B cell (primary cell): ENCODE results near the gene FADD. TPM values are rescaled to one million over a fixed set of nuclear protein-coding genes. Genes with fewer than 3 reads are reported as not detected.

Experiments used
- ATAC-seq: fragments of 200-7000 bp; cut with Tn5 transposase; one replicate; pipeline ENCODE4 v1.10.0; 2021; ENCODE audit warnings: low read depth, mild to moderate bottlenecking, moderate number of reproducible peaks, moderate library complexity
- CTCF ChIA-PET: fragments of 350-600 bp; sonication (Branson Sonifier 250); formaldehyde crosslinking; loops from one replicate; lab custom pipeline; 2021; ENCODE audit warnings: antibody characterized with exemption, inconsistent platforms; lab: Charles Lee
- POLR2A ChIA-PET: fragments of 350-600 bp; sonication (Branson Sonifier 250); formaldehyde crosslinking; loops from one replicate; lab custom pipeline; 2021; ENCODE audit warnings: antibody characterized with exemption; lab: Charles Lee
- DNase-seq: peaks from one replicate; pipeline ENCODE4 v3.0.0; 2013
- H2AFZ ChIP-seq: 2 replicates; pipeline ENCODE4 v1.6.1; 2012; ENCODE audit warnings: mild to moderate bottlenecking, low read depth, low read length; ENCODE audit not compliant: insufficient read depth, poor library complexity, severe bottlenecking
- H3K27ac ChIP-seq, 2 donors: 1 replicate in 1 of 2; 2 replicates in 1 of 2; pipeline ENCODE4 v1.5.1; 2012 to 2013; ENCODE audit warnings: low read length in 2 of 2, mild to moderate bottlenecking in 2 of 2, moderate library complexity in 1 of 2
- H3K27me3 ChIP-seq, 4 experiments: fragments of 200-600 bp in 1 of 4; sonication (generic) in 1 of 4; replicated peaks in 1 of 4; 1 replicate in 2 of 4; 2 replicates in 2 of 4; pipeline versions ENCODE4 v1.6.1 to v1.7.0; 2013 to 2016; ENCODE audit warnings: low read length in 3 of 4, mild to moderate bottlenecking in 2 of 4, mixed read lengths in 1 of 4, moderate library complexity in 1 of 4; ENCODE audit not compliant: insufficient read depth in 4 of 4, control insufficient read depth in 3 of 4; ENCODE audit errors: control extremely low read depth in 1 of 4
- H3K36me3 ChIP-seq, 2 experiments: replicated peaks in 1 of 2; 1 replicate in 1 of 2; 2 replicates in 1 of 2; pipeline versions ENCODE4 v1.6.1 to v1.7.1; 2013; ENCODE audit warnings: low read length in 1 of 2; ENCODE audit not compliant: insufficient read depth in 2 of 2, control insufficient read depth in 1 of 2; ENCODE audit errors: control extremely low read depth in 1 of 2, extremely low read depth in 1 of 2
- H3K4me1 ChIP-seq, 2 donors: fragments of 200-600 bp in 1 of 2; sonication (generic) in 1 of 2; 1 replicate in 1 of 2; 2 replicates in 1 of 2; pipeline versions ENCODE4 v1.5.1 to v1.6.1; 2013 to 2017; ENCODE audit warnings: low read length in 2 of 2; ENCODE audit not compliant: control insufficient read depth in 2 of 2, insufficient read depth in 2 of 2
- H3K4me2 ChIP-seq: replicated peaks from 2 replicates; pipeline ENCODE3; 2012; ENCODE audit warnings: mild to moderate bottlenecking, low read depth, low read length; ENCODE audit not compliant: poor library complexity, severe bottlenecking
- H3K4me3 ChIP-seq, 5 experiments: fragments of 200-600 bp in 1 of 5; sonication (generic) in 1 of 5; 1 replicate in 3 of 5; 2 replicates in 2 of 5; pipeline versions ENCODE4 v1.5.1 to v1.7.0; 2011 to 2016; ENCODE audit warnings: low read length in 4 of 5, mild to moderate bottlenecking in 4 of 5, low read depth in 2 of 5, control low read depth in 1 of 5, moderate library complexity in 1 of 5; ENCODE audit not compliant: insufficient read depth in 1 of 5; ENCODE audit errors: control extremely low read depth in 1 of 5, extremely low read depth in 1 of 5
- H3K79me2 ChIP-seq: fragments of 200-600 bp; sonication (generic); one replicate; pipeline ENCODE4 v1.6.0; 2016; ENCODE audit warnings: low read length; ENCODE audit not compliant: control insufficient read depth, insufficient read depth
- H3K9ac ChIP-seq: fragments of 200-600 bp; sonication (generic); 2 replicates; pipeline ENCODE4 v1.6.1; 2017; ENCODE audit warnings: mild to moderate bottlenecking, low read length, moderate library complexity
- H3K9me3 ChIP-seq, 3 donors: one replicate each; pipeline versions ENCODE4 v1.6.1 to v1.7.1; 2013; ENCODE audit warnings: low read length in 2 of 3; ENCODE audit not compliant: control insufficient read depth in 2 of 3, insufficient read depth in 1 of 3; ENCODE audit errors: control extremely low read depth in 1 of 3
- H4K20me1 ChIP-seq: 2 replicates; pipeline ENCODE4 v1.6.0; 2012; ENCODE audit warnings: mild to moderate bottlenecking, low read length; ENCODE audit not compliant: insufficient read depth, control insufficient read depth, poor library complexity, severe bottlenecking
- H3K27ac Mint-ChIP-seq: one replicate; pipeline ENCODE4 v1.8.0; 2021; ENCODE audit warnings: mixed read lengths
- H3K27me3 Mint-ChIP-seq: one replicate; pipeline ENCODE4 v1.8.0; 2021; ENCODE audit warnings: mixed read lengths
- H3K4me1 Mint-ChIP-seq: one replicate; pipeline ENCODE4 v1.8.0; 2021; ENCODE audit warnings: mixed read lengths
- H3K4me3 Mint-ChIP-seq: one replicate; pipeline ENCODE4 v1.8.0; 2021; ENCODE audit warnings: mixed read lengths
- H3K9me3 Mint-ChIP-seq: one replicate; pipeline ENCODE4 v1.8.0; 2022; ENCODE audit warnings: mixed read lengths; ENCODE audit not compliant: insufficient read depth
- CTCF ChIP-seq: fragments of 200-600 bp; IDR thresholded peaks from one replicate; pipeline ENCODE4 v1.8.0; 2022; ENCODE audit warnings: antibody characterized with exemption, mild to moderate bottlenecking
- EZH2 ChIP-seq: IDR thresholded peaks from 2 replicates; pipeline ENCODE4 v1.6.1; 2012; ENCODE audit warnings: borderline replicate concordance, low read depth, mild to moderate bottlenecking, moderate library complexity, low read length; ENCODE audit not compliant: insufficient read depth, poor library complexity, severe bottlenecking
- WGBS: methylation state at CpG from one replicate; pipeline ENCODE4 v1.1.5; 2013; ENCODE audit warnings: missing lambda C conversion rate; ENCODE audit not compliant: insufficient coverage; 5-methylcytosine and 5-hydroxymethylcytosine counted together
- intact Hi-C: fragments of 100-400 bp; cut with micrococcal nuclease; formaldehyde crosslinking; loops from one replicate; pipeline ENCODE4 v1.10.0; 2022
- polyA plus RNA-seq: library from polyadenylated mRNA; depleted of rRNA; stranded (reverse); fragments of >200 nt; gene quantifications from 2 replicates; pipeline ENCODE4 v1.2.3, GENCODE V29; 2012
- total RNA-seq, 2 donors: library from RNA; stranded (reverse); fragments of 120-200 nt in 1 of 2; gene quantifications; 1 replicate in 1 of 2; 2 replicates in 1 of 2; pipeline versions ENCODE4 v1.2.3 to v1.2.4, GENCODE V29; 2013 to 2022

FADD gene
- total and polyA plus RNA-seq, 2 donors (not counting 1 experiment from before 2014, with no cell fraction given), result 5.4 to 26.6 TPM

- H3K4me1 ChIP-seq, result no peaks in the 10 kb centered on the region
- no peak for ATAC-seq
- ChIA-PET CTCF (interaction anchor here (0.5 to 2.7 kb wide), 8 partner anchors 10 to 511 kb away, joined by 3 to 14 read pairs (median 6); no protein-coding TSS in a partner anchor), POLR2A (no interaction called here)
- no peaks in the 10 kb centered on the region for H3K9me3 ChIP-seq
- H3K27ac ChIP-seq, result no peak overlapping the region
- H4K20me1 ChIP-seq, result no peaks in the 10 kb centered on the region
- no peak overlapping the region for H3K4me2 ChIP-seq
- H3K27me3 ChIP-seq, result peaks cover 0 to 14% (median 3%) of the 10 kb centered on the region in 4 experiments
- no peak overlapping the region for H3K9ac ChIP-seq
- H3K4me1 Mint-ChIP-seq, result peaks cover 2% of the 10 kb centered on the region
- H3K27me3 Mint-ChIP-seq, result peaks cover 9% of the 10 kb centered on the region
- intact Hi-C loops, result no loop called here
- TF ChIP-seq EZH2, result no peak
- TF ChIP-seq CTCF, result no peak
- no peak overlapping the region for H3K4me3 Mint-ChIP-seq
- H2AFZ ChIP-seq, result no peak overlapping the region
- 79% methylated on average over 3 of the region's 3 CpGs for WGBS
- H3K36me3 ChIP-seq, result no peaks in the 10 kb centered on the region
- H3K79me2 ChIP-seq, result no peaks in the 10 kb centered on the region
- DNase-seq, result no peak
- no peaks in the 10 kb centered on the region for H3K9me3 Mint-ChIP-seq
- H3K27ac Mint-ChIP-seq, result no peak overlapping the region
- H3K4me3 ChIP-seq, result no peak overlapping the region
Observed at GRCh38 chr11:70194792-70195791, 8.0 kb upstream of the FADD start.
